NCI-H82 (cell line): Measurements from ENCODE around the gene FCN2.

Source experiments
- DNase-seq: peaks from one replicate; lab custom pipeline; 2025; lab: John Stamatoyannopoulos, UW

The FCN2 gene

GRCh38 chr9:134933076-134933659 lies 52.6 kb downstream of the FCN2 start:
- DNase-seq: no peak

- peak; percentile 86 for DNase-seq
Measured at GRCh38 chr9:134935056-134935640, 54.5 kb downstream of the FCN2 start.

GRCh38 chr9:134935701-134936345 lies 55.2 kb downstream of the FCN2 start:
- DNase-seq: peak; percentile 63

- DNase-seq: no peak
Measured at GRCh38 chr9:134936346-134937163, 55.9 kb downstream of the FCN2 start.
